ENCODE results near the gene RPP40. TPM values are rescaled to one million over a fixed set of nuclear protein-coding genes. Genes with fewer than 3 reads are reported as not detected.

The RPP40 gene
- total and polyA plus RNA-seq, 2 of the 13 experiments (the other 11 are each of a cell fraction or from before 2014, with no cell fraction given): 18.0 to 41.2 TPM

GRCh38 chr6:4950836-4951533 lies 52.9 kb downstream of the RPP40 start:
- Histone ChIP-seq H3K4me3 (replicated peaks in 1 of 3; ENCODE audit: insufficient read depth in 1 of 3, low read depth in 2 of 3, low read length in 3 of 3) (no peak overlapping the region), H3K4me1 (ENCODE audit: insufficient read depth, low read length) (no peaks in the 10 kb centered on the region), H3K79me2 (ENCODE audit: insufficient read depth, low read length) (no peaks in the 10 kb centered on the region), H3K9ac (ENCODE audit: insufficient read depth, low read depth, low read length) (no peak overlapping the region), H3K27ac (ENCODE audit: extremely low read length, insufficient read depth, low read length) (no peak overlapping the region), H3K9me3 (ENCODE audit: low read length) (no peaks in the 10 kb centered on the region), H2AFZ (ENCODE audit: low read length) (no peak overlapping the region), H3K36me3 (replicated peaks in 1 of 2; ENCODE audit: control insufficient read depth in 1 of 2, insufficient read depth in 2 of 2, low read length in 2 of 2) (peaks cover 10 to 47% of the 10 kb centered on the region in 2 experiments; a peak in 4 of 5 replicates), H3K4me2 (ENCODE audit: low read depth, low read length) (no peak overlapping the region), H3K27me3 (ENCODE audit: control insufficient read depth in 1 of 2, insufficient read depth in 2 of 2, low read length in 2 of 2) (no peaks in the 10 kb centered on the region), H4K20me1 (ENCODE audit: insufficient read depth, low read length) (no peaks in the 10 kb centered on the region)
- no TSS peak for BruUV-seq (replicated peaks)
- intact Hi-C loops (cut with micrococcal nuclease; ENCODE audit: unreplicated experiment) (no loop called here), in situ Hi-C loops (cut with HindIII; ENCODE audit: extremely low pct_ligation_motif_present, low pct_unique_long_range_greater_than_20kb) (no loop called here)
- TF ChIP-seq ZFY (CRISPR knock-in tag; IDR thresholded peaks at IDR 0.05) (no peak), FOSL2 (CRISPR knock-in tag; IDR thresholded peaks at IDR 0.05) (peak; percentile 61), RBM22 (optimal IDR thresholded peaks at IDR 0.05; ENCODE audit: low read length) (peak; percentile 19), ZMYM3 (CRISPR knock-in tag; IDR thresholded peaks at IDR 0.05) (no peak), TFDP1 (CRISPR knock-in tag; IDR thresholded peaks at IDR 0.05; ENCODE audit: borderline replicate concordance) (peak; percentile 26; the same call in 1 of the 2 replicates)
- TF ChIP-seq, protein P1, sequence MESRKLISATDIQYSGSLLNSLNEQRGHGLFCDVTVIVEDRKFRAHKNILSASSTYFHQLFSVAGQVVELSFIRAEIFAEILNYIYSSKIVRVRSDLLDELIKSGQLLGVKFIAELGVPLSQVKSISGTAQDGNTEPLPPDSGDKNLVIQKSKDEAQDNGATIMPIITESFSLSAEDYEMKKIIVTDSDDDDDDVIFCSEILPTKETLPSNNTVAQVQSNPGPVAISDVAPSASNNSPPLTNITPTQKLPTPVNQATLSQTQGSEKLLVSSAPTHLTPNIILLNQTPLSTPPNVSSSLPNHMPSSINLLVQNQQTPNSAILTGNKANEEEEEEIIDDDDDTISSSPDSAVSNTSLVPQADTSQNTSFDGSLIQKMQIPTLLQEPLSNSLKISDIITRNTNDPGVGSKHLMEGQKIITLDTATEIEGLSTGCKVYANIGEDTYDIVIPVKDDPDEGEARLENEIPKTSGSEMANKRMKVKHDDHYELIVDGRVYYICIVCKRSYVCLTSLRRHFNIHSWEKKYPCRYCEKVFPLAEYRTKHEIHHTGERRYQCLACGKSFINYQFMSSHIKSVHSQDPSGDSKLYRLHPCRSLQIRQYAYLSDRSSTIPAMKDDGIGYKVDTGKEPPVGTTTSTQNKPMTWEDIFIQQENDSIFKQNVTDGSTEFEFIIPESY (CRISPR knock-in tag; IDR thresholded peaks at IDR 0.05): peak; percentile 48; the same call in 1 of the 2 replicates
- 90% methylated on average over 14 of the region's 14 CpGs for WGBS (ENCODE audit: low lambda C conversion rate)
- FAIRE-seq (no peak), DNase-seq (ENCODE audit: low spot score) (no peak), ATAC-seq (no peak)
- ChIA-PET POLR2A (no interaction called here), CTCF (ENCODE audit: low intra/inter-chr PET ratio, low total read pairs) (no interaction called here)
